ENCODE results near the gene MICAL3.

DNA sequence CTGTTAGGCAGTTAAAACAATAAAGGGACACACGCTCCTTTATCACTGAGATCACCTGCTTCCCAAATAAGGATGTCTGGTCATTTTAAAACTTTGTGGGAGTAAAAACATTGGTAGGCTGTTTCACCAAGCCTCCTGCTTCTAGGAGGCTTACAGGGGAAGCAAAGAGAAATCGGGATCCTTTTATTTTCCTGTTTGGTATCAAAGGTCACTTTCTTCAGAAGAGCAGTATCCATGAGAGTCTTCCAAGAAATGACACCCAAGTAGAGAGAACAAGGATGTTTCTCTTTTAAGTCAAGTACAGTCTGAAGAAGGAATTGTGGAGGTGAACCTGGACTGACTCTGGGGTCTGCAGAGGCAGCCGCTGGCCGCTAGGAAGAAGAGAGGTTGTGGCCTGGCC lies 213.2 kb downstream of the MICAL3 start:
- no peak for TF ChIP-seq EP300 (IDR thresholded peaks at IDR 0.05)
- no peak for TF ChIP-seq POLR2AphosphoS5 (IDR thresholded peaks at IDR 0.05)
- TF ChIP-seq, protein P1, sequence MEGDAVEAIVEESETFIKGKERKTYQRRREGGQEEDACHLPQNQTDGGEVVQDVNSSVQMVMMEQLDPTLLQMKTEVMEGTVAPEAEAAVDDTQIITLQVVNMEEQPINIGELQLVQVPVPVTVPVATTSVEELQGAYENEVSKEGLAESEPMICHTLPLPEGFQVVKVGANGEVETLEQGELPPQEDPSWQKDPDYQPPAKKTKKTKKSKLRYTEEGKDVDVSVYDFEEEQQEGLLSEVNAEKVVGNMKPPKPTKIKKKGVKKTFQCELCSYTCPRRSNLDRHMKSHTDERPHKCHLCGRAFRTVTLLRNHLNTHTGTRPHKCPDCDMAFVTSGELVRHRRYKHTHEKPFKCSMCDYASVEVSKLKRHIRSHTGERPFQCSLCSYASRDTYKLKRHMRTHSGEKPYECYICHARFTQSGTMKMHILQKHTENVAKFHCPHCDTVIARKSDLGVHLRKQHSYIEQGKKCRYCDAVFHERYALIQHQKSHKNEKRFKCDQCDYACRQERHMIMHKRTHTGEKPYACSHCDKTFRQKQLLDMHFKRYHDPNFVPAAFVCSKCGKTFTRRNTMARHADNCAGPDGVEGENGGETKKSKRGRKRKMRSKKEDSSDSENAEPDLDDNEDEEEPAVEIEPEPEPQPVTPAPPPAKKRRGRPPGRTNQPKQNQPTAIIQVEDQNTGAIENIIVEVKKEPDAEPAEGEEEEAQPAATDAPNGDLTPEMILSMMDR (IDR thresholded peaks at IDR 0.05) = no peak
- no peak for TF ChIP-seq POLR2A (IDR thresholded peaks at IDR 0.05)
